Effector memory CD8-positive, alpha-beta T cell (primary cell): ENCODE results near the gene C9orf153.
"Not testable (repeated sequence)": the region's sequence is repeated elsewhere in the genome, so short reads cannot be mapped to it uniquely, and the experiment has no call there.

Experiments
- ATAC-seq: fragments of 150-1000 bp; cut with Tn5 transposase; replicated peaks from 2 replicates; pipeline ENCODE4 v1.10.0; 2021; ENCODE audit warnings: mild to moderate bottlenecking, moderate library complexity
- DNase-seq, 3 experiments: peaks; one replicate each; pipeline ENCODE4 v3.0.0; 2021
- H3K27ac Mint-ChIP-seq, 2 donors: one replicate each; pipeline ENCODE4 v1.8.0; 2022; ENCODE audit warnings: mild to moderate bottlenecking in 2 of 2, mixed read lengths in 2 of 2, moderate library complexity in 2 of 2
- H3K27me3 Mint-ChIP-seq, 2 donors: one replicate each; pipeline ENCODE4 v1.8.0; 2022; ENCODE audit warnings: mixed read lengths in 2 of 2
- H3K36me3 Mint-ChIP-seq: one replicate; pipeline ENCODE4 v1.8.0; 2022; ENCODE audit warnings: mild to moderate bottlenecking, moderate library complexity, mixed read lengths; ENCODE audit not compliant: insufficient read depth
- H3K4me1 Mint-ChIP-seq, 2 donors: one replicate each; pipeline ENCODE4 v1.8.0; 2022; ENCODE audit warnings: low read depth in 2 of 2, mixed read lengths in 2 of 2
- H3K4me3 Mint-ChIP-seq, 2 donors: one replicate each; pipeline ENCODE4 v1.8.0; 2022; ENCODE audit warnings: mild to moderate bottlenecking in 2 of 2, mixed read lengths in 2 of 2, moderate library complexity in 2 of 2
- H3K9me3 Mint-ChIP-seq, 2 donors: one replicate each; pipeline ENCODE4 v1.8.0; 2022; ENCODE audit warnings: mixed read lengths in 2 of 2

Gene C9orf153

GRCh38 chr9:86201474-86202337 is 57.8 kb downstream of the C9orf153 start:
- H3K4me3 Mint-ChIP-seq = no peak overlapping the region
- H3K9me3 Mint-ChIP-seq = no peaks in the 10 kb centered on the region
- peak overlapping the region; percentile 0 to 58 for H3K27ac Mint-ChIP-seq
- H3K36me3 Mint-ChIP-seq = no peaks in the 10 kb centered on the region
- peaks cover 0 to 6% of the 10 kb centered on the region in 2 donors for H3K27me3 Mint-ChIP-seq
- H3K4me1 Mint-ChIP-seq = peaks cover 4 to 17% of the 10 kb centered on the region in 2 donors
- DNase-seq = no peak
- no peak for ATAC-seq

DNA sequence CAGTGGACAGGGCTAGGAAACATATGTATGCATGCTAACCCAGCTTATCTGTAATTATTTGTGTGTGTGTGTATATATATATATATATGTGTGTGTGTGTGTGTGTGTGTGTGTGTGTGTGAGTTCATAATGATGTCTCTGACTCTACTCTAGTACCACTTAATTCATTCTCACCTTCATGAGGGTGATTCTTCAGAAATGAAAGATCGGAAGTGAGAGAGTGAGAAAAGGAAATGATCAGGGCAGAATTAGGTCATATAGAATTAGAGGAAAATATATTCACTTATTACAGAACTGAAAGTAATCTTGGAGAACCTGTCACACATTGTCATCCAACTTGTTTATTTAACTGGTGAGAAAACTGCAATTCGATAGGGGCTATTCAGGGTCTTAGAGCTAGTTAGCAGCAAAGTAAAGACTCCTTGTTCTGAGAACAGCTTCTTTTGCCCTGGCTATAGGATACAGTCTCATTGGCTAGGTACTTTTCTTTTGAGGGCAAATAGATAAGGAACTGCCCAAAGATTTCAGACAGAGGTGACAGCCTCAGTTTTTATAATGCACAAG is 58.8 kb downstream of the C9orf153 start:
- peaks cover 0 to 6% of the 10 kb centered on the region in 2 donors for H3K27me3 Mint-ChIP-seq

GRCh38 chr9:86193088-86193487 is 66.4 kb downstream of the C9orf153 start:
- Mint-ChIP-seq H3K36me3 (no peaks in the 10 kb centered on the region), H3K9me3 (peaks cover 0 to 16% of the 10 kb centered on the region in 2 donors), H3K4me1 (no peaks in the 10 kb centered on the region), H3K27ac (no peak overlapping the region), H3K27me3 (peaks cover 0 to 6% of the 10 kb centered on the region in 2 donors), H3K4me3 (no peak overlapping the region)
- DNase-seq = no peak
- no peak for ATAC-seq

More for the DNA sequence above, 58.8 kb downstream of the C9orf153 start:
- H3K4me1 Mint-ChIP-seq = peaks cover 4 to 17% of the 10 kb centered on the region in 2 donors
- H3K36me3 Mint-ChIP-seq = no peaks in the 10 kb centered on the region
- no peaks in the 10 kb centered on the region for H3K9me3 Mint-ChIP-seq
- ATAC-seq = peak; percentile 89
- H3K27ac Mint-ChIP-seq = peak overlapping the region; percentile 0 to 58
- H3K4me3 Mint-ChIP-seq = peak overlapping the region in 1 of 2 donors; percentile 7
- no peak for DNase-seq

- H3K4me1 Mint-ChIP-seq, DNase-seq, H3K36me3 Mint-ChIP-seq, ATAC-seq, H3K27ac Mint-ChIP-seq, H3K4me3 Mint-ChIP-seq: not testable (repeated sequence)
- Mint-ChIP-seq H3K27me3 (peaks cover 11 to 13% of the 10 kb centered on the region in 2 donors), H3K9me3 (peaks cover 0 to 16% of the 10 kb centered on the region in 2 donors)
These were observed 68.8 kb downstream of the C9orf153 start for GRCh38 chr9:86190700-86191099.

- DNase-seq (no peak), ATAC-seq (no peak)
- Mint-ChIP-seq H3K9me3 (peaks cover 0 to 8% of the 10 kb centered on the region in 2 donors), H3K36me3 (no peaks in the 10 kb centered on the region), H3K27ac (no peak overlapping the region), H3K4me3 (no peak overlapping the region), H3K27me3 (peaks cover 16 to 20% of the 10 kb centered on the region in 2 donors), H3K4me1 (no peaks in the 10 kb centered on the region)
These were observed 72.3 kb downstream of the C9orf153 start for GRCh38 chr9:86187121-86187520.

DNA sequence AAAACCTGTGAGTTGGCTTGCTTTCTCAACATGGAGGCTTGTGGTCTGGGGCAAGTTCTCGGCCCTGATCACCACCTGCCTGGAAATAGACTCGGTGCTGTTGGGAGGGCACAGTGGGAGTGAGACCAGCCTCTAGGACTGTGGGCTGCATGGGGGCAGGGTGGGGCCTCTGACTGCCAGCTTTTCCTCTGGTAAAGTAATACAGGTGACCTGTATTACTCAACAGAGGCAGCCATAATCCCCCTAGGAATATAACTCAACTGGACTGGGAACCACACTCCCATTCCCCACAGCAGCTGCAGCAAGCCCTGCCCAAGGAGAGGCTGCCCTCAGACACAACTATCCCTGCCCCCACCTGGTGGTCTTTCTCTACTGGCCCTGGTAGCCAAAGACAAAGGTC is 72.8 kb downstream of the C9orf153 start:
- Mint-ChIP-seq H3K27ac (no peak overlapping the region), H3K4me3 (no peak overlapping the region), H3K27me3 (peaks cover 16 to 20% of the 10 kb centered on the region in 2 donors)

DNA sequence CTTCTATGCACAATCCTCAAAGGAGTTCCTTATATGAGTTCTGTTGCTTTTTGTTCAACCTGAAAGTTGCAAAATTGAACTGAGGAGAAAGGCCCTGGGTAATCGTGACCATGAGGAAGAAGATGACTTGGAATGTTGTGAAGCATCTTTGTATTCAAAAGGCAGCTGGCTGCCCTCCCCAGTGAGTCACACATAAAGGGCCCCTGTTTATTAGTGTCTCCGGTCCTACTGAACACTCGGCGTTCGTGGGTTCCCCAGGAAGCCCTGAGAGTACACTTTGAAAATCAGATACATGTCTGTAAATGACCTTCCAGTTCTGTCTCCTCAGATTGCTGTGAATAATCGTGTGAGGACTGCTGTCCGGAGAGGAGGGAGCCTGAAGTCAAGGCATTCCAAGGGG is 73.6 kb downstream of the C9orf153 start:
- Mint-ChIP-seq H3K27ac (no peak overlapping the region), H3K4me3 (no peak overlapping the region), H3K9me3 (peaks cover 0 to 2% of the 10 kb centered on the region in 2 donors), H3K4me1 (no peaks in the 10 kb centered on the region), H3K36me3 (no peaks in the 10 kb centered on the region), H3K27me3 (peaks cover 16 to 20% of the 10 kb centered on the region in 2 donors)
- DNase-seq (no peak), ATAC-seq (no peak)

More for the DNA sequence above, 72.8 kb downstream of the C9orf153 start:
- Mint-ChIP-seq H3K4me1 (no peaks in the 10 kb centered on the region), H3K9me3 (peaks cover 0 to 7% of the 10 kb centered on the region in 2 donors), H3K36me3 (no peaks in the 10 kb centered on the region)
- no peak for DNase-seq
- ATAC-seq = no peak

- DNase-seq = no peak
- Mint-ChIP-seq H3K36me3 (no peaks in the 10 kb centered on the region), H3K27me3 (peaks cover 14 to 16% of the 10 kb centered on the region in 2 donors), H3K27ac (no peak overlapping the region), H3K9me3 (no peaks in the 10 kb centered on the region), H3K4me3 (no peak overlapping the region), H3K4me1 (no peaks in the 10 kb centered on the region)
- ATAC-seq = no peak
These were observed 75.3 kb downstream of the C9orf153 start for GRCh38 chr9:86184138-86184524.

DNA sequence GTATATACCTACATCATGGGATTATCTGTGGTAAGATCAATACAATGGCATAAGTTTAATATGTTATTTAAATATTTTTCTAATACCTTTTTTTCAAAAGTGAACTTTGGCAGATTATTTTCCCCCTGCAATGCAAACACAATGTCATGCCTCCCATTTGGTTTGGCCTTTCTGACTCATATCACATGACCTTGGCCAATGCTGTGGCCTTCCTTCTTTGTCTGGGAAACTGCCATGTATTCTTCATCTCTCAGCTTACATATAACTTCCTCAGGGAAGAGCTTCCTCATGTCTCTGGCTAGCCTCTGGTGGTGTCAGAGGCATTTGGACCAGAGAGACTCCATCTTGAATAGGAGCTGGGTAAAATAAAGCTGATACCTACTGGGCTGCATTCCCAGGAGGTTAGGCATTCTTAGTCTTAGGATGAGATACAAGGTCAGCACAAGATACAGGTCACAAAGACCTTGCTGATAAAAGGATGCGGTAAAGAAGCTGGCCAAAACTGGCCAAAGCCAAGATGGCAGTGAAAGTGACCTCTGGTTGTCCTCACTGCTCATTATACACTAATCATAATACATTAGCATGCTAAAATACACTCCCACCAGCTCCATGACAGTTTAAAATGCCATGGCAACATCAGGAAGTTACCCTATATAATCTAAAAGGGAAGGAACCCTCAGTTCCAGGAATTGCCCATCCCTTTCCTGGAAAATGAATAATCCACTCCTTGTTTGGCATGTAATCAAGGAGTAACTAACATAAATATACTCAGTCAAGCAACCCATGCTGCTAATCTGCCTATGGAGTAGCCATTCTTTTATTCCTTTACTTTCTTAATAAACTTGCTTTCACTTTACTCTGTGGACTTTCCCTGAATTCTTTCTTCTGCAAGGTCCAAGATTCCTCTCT is 76.0 kb downstream of the C9orf153 start:
- ATAC-seq (no peak), DNase-seq (no peak)
- H3K36me3 Mint-ChIP-seq = no peaks in the 10 kb centered on the region
- no peaks in the 10 kb centered on the region for H3K9me3 Mint-ChIP-seq
- H3K27me3 Mint-ChIP-seq = peaks cover 14 to 16% of the 10 kb centered on the region in 2 donors
- H3K27ac Mint-ChIP-seq = no peak overlapping the region
- no peak overlapping the region for H3K4me3 Mint-ChIP-seq
- no peaks in the 10 kb centered on the region for H3K4me1 Mint-ChIP-seq

GRCh38 chr9:86181379-86182315 is 77.8 kb downstream of the C9orf153 start:
- Mint-ChIP-seq H3K4me3 (no peak overlapping the region), H3K36me3 (no peaks in the 10 kb centered on the region), H3K4me1 (no peaks in the 10 kb centered on the region), H3K27me3 (peaks cover 14 to 18% of the 10 kb centered on the region in 2 donors), H3K27ac (no peak overlapping the region), H3K9me3 (no peaks in the 10 kb centered on the region)
- DNase-seq (no peak), ATAC-seq (no peak)

- ATAC-seq (no peak), DNase-seq (no peak)
- H3K4me1 Mint-ChIP-seq = no peaks in the 10 kb centered on the region
- H3K4me3 Mint-ChIP-seq = no peak overlapping the region
- H3K27me3 Mint-ChIP-seq = peaks cover 0 to 32% of the 10 kb centered on the region in 2 donors
- no peaks in the 10 kb centered on the region for H3K9me3 Mint-ChIP-seq
- peak overlapping the region in 1 of 2 donors; percentile 33 for H3K27ac Mint-ChIP-seq
- no peaks in the 10 kb centered on the region for H3K36me3 Mint-ChIP-seq
These were observed 81.0 kb downstream of the C9orf153 start for GRCh38 chr9:86178503-86178902.

DNA sequence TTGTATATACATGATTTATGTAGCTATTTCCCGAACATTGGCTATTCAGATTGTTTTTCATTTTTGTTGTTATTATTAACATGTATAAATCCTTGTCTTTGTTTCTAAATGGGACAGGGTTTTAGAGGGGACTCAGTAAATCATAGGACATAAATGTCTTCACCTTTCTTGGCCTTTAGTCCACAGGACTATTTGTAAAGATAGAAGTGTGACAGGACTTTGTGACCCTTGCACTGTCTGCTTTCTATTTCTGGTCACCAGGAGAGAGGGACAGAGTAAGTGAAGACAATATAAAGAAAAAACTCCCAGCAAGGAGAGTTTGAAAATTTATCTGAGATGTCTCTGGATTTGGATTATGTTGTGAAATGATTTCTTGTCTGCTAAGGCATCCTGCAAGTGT is 81.5 kb downstream of the C9orf153 start:
- no peaks in the 10 kb centered on the region for H3K36me3 Mint-ChIP-seq
- no peaks in the 10 kb centered on the region for H3K9me3 Mint-ChIP-seq
- DNase-seq = no peak
- H3K4me3 Mint-ChIP-seq = no peak overlapping the region
- no peaks in the 10 kb centered on the region for H3K4me1 Mint-ChIP-seq
- peaks cover 0 to 32% of the 10 kb centered on the region in 2 donors for H3K27me3 Mint-ChIP-seq
- H3K27ac Mint-ChIP-seq = peak overlapping the region in 1 of 2 donors; percentile 33
- no peak for ATAC-seq
